GM12891 (cell line): ENCODE measurements around the gene TAS1R1.

Experiments used
- PAX5 ChIP-seq: IDR thresholded peaks from 2 replicates; pipeline ENCODE4 v1.6.1; 2011; ENCODE audit warnings: low read length, moderate library complexity, mild to moderate bottlenecking; ENCODE audit not compliant: insufficient read depth, severe bottlenecking
- POLR2A ChIP-seq: IDR thresholded peaks from 2 replicates; pipeline ENCODE4 v1.6.1; 2011; ENCODE audit warnings: low read depth, low read length, control low read depth
- POLR2AphosphoS5 ChIP-seq: IDR thresholded peaks from 2 replicates; pipeline ENCODE4 v1.6.1; 2011; ENCODE audit warnings: low read depth, low read length, control low read depth
- SPI1 ChIP-seq: IDR thresholded peaks from 2 replicates; pipeline ENCODE4 v1.6.1; 2011; ENCODE audit warnings: low read depth, low read length, control low read depth
- TAF1 ChIP-seq: IDR thresholded peaks from 2 replicates; pipeline ENCODE4 v1.6.1; 2011; ENCODE audit warnings: low read depth, low read length, control low read depth

- TF ChIP-seq POLR2AphosphoS5 (0 out of 2 replicates have a peak, but pooled peaks have one; percentile 64), POLR2A (no peak), TAF1 (no peak), PAX5 (no peak), SPI1 (no peak)
These were observed 69.8 kb downstream of the TAS1R1 start, which contains the start of gene THAP3 for GRCh38 chr1:6624710-6625583.
